GM12875 (cell line): ENCODE data around the gene ZNF469.

Experiments
- H3K4me3 ChIP-seq: one replicate; pipeline ENCODE4 v1.5.1; 2011; ENCODE audit warnings: low read depth, low read length, control low read depth
- TF ChIP-seq, protein P1 (sequence below): IDR thresholded peaks from 2 replicates; pipeline ENCODE4 v1.5.1; 2011; ENCODE audit warnings: low read depth, mild to moderate bottlenecking, control low read depth, inconsistent platforms, low read length, moderate library complexity, borderline replicate concordance; ENCODE audit not compliant: insufficient read depth

The ZNF469 gene

DNA sequence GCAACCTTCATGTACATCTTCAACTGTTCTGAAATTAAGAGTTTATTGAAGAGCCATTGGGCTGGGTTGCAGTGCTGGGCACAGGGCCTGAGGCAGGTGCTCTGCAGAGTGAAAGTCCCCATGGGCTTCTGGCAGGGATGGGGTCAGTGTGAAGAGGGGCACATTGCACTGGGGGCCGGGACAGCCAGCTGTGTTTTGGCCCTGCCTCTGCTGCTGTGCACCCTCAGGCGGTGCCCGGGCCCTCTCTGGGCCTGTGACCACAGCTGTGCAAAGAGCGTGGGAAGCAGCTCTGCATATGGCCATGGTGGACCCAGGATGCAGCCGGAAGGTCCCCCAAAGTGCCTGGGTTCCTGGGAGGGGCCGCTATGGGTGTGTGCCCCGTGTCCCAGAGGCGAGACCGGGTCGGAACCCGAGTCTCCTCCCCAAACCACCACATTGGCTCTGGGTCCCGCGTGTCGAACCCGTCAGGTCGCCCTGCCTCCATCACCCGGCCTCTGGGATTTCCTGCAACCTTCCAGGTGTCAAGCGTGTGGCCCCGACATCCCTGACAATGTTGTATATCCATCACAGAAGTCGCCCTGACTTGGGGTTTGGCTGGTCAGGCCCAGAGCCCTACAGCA lies 38.2 kb upstream of the ZNF469 start:
- no peak overlapping the region for H3K4me3 ChIP-seq
- TF ChIP-seq, protein P1, sequence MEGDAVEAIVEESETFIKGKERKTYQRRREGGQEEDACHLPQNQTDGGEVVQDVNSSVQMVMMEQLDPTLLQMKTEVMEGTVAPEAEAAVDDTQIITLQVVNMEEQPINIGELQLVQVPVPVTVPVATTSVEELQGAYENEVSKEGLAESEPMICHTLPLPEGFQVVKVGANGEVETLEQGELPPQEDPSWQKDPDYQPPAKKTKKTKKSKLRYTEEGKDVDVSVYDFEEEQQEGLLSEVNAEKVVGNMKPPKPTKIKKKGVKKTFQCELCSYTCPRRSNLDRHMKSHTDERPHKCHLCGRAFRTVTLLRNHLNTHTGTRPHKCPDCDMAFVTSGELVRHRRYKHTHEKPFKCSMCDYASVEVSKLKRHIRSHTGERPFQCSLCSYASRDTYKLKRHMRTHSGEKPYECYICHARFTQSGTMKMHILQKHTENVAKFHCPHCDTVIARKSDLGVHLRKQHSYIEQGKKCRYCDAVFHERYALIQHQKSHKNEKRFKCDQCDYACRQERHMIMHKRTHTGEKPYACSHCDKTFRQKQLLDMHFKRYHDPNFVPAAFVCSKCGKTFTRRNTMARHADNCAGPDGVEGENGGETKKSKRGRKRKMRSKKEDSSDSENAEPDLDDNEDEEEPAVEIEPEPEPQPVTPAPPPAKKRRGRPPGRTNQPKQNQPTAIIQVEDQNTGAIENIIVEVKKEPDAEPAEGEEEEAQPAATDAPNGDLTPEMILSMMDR = no peak

- H3K4me3 ChIP-seq = no peak overlapping the region
- TF ChIP-seq, protein P1 = no peak
These were observed 37.6 kb upstream of the ZNF469 start for GRCh38 chr16:88345031-88345720.

DNA sequence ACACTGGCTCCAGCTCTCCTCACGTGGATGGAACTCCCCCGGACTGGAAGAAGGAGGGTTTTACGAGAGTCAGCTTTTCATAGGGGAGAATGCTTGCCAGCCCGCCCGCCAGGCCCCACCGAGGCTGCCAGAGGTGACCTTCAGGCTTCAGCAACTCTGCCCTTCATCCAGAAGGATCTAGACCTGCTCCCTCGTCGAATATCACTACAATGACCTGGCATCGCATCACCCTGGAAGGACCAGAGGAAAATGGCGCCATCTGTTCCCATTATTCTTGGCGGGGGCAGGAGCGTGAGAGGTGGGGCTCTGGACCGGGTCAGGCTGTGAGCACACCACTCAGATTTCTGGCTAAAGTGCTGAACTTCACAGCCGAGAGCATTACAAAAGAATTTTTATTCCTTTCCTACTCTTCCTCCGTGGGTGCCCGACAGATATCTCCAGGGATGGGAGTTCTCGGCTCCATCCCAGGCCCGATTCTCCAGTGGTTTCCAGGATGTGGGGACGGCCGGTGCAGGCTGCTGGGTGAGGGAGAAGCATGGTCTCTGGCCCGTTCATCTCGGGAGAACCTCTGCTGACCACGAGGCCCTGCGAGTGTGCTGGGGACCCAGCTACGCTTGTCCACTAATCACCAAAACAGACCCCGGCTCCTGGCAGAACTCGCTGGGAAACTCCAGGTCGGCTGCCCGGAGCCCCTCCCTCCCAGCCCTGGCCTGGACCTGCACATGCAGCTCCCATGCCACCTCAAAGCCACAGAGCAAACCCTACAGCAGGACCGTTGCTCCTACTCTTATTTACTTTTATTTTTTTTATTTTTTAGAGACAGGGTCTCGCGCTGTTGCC lies 36.8 kb upstream of the ZNF469 start:
- TF ChIP-seq, protein P1 = no peak
- H3K4me3 ChIP-seq = no peak overlapping the region

DNA sequence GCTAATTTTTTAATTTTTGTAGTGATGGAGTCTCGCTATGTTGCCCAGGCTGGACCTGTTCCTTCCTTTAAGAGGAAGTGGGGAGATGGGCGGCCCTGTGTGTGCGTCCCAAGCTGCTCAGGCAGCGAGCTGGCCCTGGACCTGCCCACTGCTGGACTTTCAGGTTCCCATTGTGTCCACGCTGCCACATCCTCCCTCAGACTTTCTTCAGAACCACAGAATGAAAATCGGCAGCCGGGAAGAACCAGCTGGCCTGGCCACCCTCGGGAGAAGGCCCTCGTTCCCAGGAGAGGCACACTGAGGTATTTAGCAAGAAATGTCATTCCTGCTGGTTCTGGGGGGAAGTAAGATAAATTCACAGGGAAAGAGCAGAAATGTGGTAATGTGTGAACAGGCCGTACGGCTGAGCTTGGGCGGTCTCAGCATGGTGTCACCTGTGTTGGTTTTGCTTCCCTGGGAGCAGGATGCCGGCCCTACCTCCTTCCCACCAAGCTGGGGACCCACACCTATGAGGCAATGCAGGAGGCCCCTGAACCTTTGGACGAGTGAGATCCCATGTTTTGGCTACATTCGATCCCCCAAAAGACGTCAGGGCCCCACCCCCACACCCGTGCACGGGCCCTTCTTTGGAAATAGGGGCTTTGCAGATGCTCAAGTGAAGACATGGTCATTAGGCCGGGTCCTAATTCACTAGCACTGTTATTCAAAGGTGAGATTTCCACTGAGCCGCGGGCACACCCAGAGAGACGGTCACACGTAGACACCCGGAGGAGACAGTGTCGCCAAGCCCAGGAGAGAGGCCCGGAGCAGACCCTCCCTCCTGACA lies 35.9 kb upstream of the ZNF469 start:
- TF ChIP-seq, protein P1 = no peak
- no peak overlapping the region for H3K4me3 ChIP-seq

GRCh38 chr16:88347656-88348376 lies 34.9 kb upstream of the ZNF469 start:
- H3K4me3 ChIP-seq = no peak overlapping the region
- TF ChIP-seq, protein P1 = no peak

DNA sequence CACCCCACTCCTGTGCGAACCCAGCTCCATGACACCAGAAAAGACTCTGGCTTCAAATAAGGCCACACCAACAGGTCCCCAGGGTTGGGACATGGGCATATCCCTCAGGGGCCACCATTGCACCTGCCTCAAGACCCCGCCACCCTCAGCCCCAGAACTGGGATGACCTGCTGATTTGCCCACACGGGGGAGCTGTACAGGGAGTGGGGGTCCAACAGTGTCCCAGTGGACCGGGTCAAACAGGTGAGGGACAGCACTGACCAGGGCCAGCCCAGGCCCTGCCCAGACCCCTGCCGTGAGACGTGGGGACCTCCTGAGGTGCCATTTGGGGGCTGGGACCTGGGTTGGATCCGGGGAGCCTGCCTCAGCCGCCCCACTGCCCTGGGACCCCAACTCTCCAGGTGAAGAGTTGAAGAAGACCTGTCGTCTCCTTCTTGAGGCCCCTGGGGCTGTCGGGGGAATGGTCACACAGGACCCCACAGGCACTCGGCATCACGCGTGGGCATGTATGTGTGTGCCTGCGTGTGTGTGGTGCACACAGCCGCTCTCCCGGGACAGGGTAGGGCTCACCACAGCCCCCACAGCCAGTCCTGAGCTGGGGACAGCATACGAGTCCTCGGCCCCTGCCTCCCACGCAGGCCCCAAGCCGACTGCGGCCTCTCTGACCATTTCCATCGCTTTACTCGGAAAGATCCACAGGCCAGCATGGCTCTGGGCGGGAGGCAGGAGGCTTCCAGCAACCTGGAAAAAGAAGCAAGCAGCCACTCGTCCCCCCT lies 34.2 kb upstream of the ZNF469 start:
- H3K4me3 ChIP-seq = no peak overlapping the region
- TF ChIP-seq, protein P1 = 0 out of 2 replicates have a peak, but pooled peaks have one; percentile 2
